ENCODE measurements around the gene DEGS1.

The DEGS1 gene

GRCh38 chr1:224180783-224181452, 2.1 kb upstream of the DEGS1 start:
- H3K4me3 ChIP-seq (ENCODE audit: low read length): no peak overlapping the region
- no peak for DNase-seq (ENCODE audit: low read depth)
- no peak for TF ChIP-seq CTCF (conservative IDR thresholded peaks at IDR 0.05; ENCODE audit: low read depth, low read length)

GRCh38 chr1:224181453-224181810, 1.6 kb upstream of the DEGS1 start:
- DNase-seq (ENCODE audit: low read depth): no peak
- no peak overlapping the region for H3K4me3 ChIP-seq (ENCODE audit: low read length)
- no peak for TF ChIP-seq CTCF (conservative IDR thresholded peaks at IDR 0.05; ENCODE audit: low read depth, low read length)

GRCh38 chr1:224182057-224182865, 779 bp upstream of the DEGS1 start:
- no peak for DNase-seq (ENCODE audit: low read depth)
- no peak for TF ChIP-seq CTCF (conservative IDR thresholded peaks at IDR 0.05; ENCODE audit: low read depth, low read length)
- H3K4me3 ChIP-seq (ENCODE audit: low read length): peak overlapping the region; percentile 72

GRCh38 chr1:224183591-224184312, 712 bp downstream of the DEGS1 start:
- no peak for DNase-seq (ENCODE audit: low read depth)
- H3K4me3 ChIP-seq (ENCODE audit: low read length): peak overlapping the region; percentile 72
- TF ChIP-seq CTCF (conservative IDR thresholded peaks at IDR 0.05; ENCODE audit: low read depth, low read length): no peak

- TF ChIP-seq CTCF (conservative IDR thresholded peaks at IDR 0.05; ENCODE audit: low read depth, low read length): no peak
- no peak overlapping the region for H3K4me3 ChIP-seq (ENCODE audit: low read length)
- no peak for DNase-seq (ENCODE audit: low read depth)
Observed at GRCh38 chr1:224185208-224185607, 2.2 kb downstream of the DEGS1 start.

- TF ChIP-seq CTCF (conservative IDR thresholded peaks at IDR 0.05; ENCODE audit: low read depth, low read length): no peak
- no peak for DNase-seq (ENCODE audit: low read depth)
- H3K4me3 ChIP-seq (ENCODE audit: low read length): no peak overlapping the region
Observed at GRCh38 chr1:224188286-224188685, 5.2 kb downstream of the DEGS1 start.

Measured in retinal pigment epithelial cell (primary cell).